Measurements from ENCODE around the gene ZC3H8.
"Not testable (repeated sequence)": the region's sequence is repeated elsewhere in the genome, so short reads cannot be mapped to it uniquely, and the experiment has no call there.

The ZC3H8 gene

DNA sequence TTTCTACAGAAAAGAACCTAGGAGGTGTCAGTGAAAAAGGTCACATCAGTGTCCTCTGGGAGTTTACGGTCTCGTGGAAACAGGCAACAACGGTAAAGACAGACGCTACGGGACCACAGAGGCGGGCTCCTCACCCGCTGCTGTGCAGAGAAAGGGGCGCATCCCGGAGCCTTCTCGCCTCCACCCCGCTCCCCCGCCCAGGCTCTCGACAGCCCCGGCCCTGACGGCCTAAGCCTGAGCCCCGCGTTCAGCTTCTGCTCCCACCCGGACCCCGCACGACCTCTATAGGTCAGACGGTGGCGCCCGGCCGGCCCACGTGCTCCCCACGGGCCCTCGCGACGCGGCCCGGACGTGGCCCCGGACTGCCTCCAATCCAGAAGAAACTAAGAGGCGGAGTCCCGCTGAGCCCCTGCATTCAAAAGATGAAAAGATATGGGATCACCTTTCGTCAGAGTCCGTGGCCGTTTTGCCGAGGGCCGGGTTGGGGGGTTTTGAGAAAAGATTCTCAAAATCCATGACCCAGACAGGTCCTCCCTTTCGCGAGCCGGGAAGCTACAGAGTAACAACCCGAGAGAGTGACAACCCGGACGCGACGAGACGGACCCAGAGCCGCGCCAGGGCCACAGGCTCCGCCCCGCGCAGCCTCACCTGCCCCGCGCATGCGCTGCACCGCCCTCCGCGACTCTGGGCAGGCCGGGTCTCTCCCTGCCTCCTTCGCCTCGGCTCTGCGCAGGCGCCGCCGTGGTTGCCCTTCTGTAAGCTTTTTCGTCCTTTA, at the start of gene ZC3H8:
Gene ZC3H8 (minus strand): TSS at position 577 of the 775 bp plus-strand sequence. CDS start 61 bp downstream, at position 516.
- DNase-seq = peak; percentile 93

DNA sequence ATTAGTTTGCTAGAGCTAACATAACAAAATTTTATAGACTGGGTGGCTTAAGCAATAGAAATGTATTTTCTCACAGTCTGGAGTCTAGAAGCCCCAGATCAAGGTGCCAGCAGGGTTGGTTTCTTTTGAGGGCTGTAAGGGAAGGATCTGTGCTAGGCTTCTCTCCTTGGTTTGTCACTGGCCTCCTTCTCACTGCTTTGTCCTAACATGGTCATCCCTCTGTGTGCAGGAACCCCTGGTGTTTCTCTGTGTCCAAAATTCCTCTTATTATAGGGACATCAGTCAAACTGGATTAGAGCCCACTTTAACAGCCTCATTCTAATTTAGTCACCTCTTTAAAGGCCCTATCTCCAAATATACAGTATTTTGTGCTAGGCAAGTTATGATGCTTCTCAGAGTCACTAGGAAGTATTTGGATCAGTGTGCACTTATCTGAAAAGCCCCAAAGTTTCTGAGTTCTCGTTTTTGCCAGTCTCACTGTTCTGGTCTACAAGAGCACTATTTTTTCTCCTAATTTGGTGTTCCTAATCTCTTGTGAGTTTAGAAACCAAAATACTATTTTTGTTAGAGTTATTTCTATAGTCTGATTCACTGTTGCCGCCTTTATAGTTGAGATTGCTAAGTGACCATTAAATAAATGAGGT, 49.6 kb upstream of the ZC3H8 start:
- no peak for DNase-seq

DNA sequence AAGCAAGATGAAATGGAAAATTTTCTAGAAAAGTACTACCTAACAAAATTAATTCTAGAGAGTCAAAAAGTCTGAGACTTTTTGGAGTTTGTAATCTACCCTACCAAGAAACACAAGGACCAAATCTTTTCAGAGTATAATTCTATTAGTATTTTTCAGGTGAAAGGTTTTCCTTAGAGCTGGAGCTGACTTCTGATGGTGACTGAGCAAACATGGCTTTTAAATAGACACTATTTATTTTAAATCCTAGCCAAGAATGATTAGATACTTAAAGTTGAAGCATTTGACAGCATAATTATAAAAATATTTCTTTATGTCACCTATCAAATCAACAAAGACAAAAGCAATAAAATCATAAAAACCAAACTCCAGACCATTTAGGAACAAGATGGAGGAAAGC, 47.1 kb upstream of the ZC3H8 start:
- DNase-seq = no peak

- no peak for DNase-seq
Measured at GRCh38 chr2:112301171-112301584, 46.3 kb upstream of the ZC3H8 start.

- no peak for DNase-seq
Measured at GRCh38 chr2:112296407-112296806, 41.6 kb upstream of the ZC3H8 start.

- DNase-seq = no peak
Measured at GRCh38 chr2:112295407-112296078, 40.7 kb upstream of the ZC3H8 start.

DNA sequence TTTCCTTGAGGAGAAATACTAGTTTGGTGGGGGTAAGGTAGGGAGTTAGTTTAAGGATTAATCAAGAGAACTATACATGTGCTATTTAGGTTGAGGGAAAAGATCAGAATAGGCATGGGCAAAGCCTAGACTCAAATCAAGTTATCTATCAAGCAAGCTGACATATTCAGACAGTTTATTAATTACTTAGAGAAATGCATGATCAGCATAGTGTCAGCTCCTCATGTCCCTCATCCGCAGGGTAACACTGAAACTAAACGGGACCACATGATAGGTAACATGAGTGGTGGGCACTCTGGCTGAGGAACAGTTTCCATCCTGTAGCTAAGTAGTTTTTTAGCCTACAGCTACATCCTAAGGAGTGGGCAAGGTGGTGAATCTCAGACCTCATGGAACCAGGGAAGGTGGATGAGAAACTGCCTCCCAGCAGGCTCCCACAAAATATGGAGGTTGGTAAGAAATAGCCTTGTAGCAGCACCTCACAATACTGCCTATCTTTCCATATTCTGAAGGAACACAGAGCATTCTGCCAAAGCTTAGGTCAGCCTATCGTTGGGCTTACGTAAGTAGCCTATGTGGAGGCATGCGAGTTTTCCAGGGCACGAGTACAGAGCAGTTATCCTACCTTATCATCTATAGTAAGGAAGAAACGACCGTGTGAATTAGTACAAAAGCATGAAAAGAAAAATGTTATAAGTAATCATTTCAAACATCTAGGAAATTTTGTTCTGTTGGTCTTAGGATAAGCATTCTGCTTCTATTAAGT, 39.0 kb upstream of the ZC3H8 start:
- DNase-seq = no peak

DNA sequence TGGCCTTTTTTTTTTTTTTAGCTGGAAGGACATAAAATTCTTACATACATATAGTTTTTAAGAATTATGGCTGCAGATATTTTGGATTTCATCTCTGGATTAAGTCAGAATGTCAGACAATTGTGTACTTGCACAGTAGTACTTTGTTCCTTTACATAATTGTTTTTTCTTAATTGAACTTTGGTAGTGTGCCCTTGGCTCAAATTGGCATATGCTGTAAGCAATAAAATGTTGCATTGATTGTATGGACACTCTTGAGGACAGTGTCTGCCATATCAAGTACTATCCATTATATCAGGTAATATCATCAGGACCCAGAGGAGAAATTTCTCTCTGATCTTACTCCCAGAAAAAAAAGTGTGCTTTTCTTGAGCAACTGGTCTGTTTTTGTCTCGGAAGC, 35.8 kb upstream of the ZC3H8 start:
- DNase-seq = no peak

GRCh38 chr2:112290088-112290487, 35.2 kb upstream of the ZC3H8 start:
- DNase-seq = no peak

- not testable (repeated sequence) for DNase-seq
Measured at GRCh38 chr2:112283535-112283934, 28.7 kb upstream of the ZC3H8 start.

DNA sequence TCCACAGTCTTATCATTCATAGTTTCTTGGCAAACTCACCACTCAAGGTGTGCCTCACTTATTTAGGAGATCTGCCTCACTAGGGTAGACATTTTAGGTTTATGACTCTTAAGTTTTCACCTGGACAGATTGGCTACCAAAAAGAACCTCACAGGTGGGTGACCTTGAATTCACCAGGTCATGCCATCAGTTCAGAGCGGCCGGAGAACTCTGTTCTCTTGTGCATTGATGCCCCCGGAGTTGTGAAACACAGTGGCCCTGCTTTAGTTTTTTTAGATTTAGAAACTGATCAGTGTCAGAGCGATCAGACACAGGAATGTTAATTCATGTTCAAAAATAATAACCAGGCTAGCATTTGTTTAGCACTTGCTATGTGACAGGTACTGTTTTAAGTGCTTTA, 27.2 kb upstream of the ZC3H8 start:
- not testable (repeated sequence) for DNase-seq

DNA sequence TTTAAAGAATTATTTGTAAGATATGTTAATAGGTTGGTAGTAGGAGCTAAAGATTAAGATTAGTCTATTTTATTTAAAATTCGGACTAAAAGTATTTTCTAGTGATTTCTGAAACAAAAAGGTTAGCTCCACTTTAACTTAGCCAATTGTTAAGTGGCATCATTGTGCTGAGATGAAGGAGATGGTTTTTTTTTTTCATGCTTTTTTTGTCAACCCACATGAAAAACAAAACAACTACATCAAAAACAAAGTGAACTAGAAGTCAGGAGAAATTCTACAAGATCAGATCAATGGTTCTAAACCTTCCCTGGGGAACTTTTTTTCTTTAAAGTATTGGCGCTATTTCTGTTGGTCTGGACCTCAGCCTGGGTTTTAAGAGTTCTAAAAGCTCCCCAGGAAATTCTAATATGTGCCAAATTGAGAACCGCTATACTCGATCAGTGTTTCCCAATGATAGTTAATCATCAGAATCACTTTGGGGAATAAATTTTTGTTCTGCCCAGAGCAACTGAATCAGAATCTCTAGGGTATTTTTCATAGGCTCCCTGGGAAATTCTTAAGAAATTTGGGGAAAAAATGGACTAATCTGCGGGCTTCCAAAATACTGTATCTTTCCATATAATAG, 22.9 kb upstream of the ZC3H8 start:
- DNase-seq = no peak

- DNase-seq = no peak
Measured at GRCh38 chr2:112276954-112277353, 22.1 kb upstream of the ZC3H8 start.

DNA sequence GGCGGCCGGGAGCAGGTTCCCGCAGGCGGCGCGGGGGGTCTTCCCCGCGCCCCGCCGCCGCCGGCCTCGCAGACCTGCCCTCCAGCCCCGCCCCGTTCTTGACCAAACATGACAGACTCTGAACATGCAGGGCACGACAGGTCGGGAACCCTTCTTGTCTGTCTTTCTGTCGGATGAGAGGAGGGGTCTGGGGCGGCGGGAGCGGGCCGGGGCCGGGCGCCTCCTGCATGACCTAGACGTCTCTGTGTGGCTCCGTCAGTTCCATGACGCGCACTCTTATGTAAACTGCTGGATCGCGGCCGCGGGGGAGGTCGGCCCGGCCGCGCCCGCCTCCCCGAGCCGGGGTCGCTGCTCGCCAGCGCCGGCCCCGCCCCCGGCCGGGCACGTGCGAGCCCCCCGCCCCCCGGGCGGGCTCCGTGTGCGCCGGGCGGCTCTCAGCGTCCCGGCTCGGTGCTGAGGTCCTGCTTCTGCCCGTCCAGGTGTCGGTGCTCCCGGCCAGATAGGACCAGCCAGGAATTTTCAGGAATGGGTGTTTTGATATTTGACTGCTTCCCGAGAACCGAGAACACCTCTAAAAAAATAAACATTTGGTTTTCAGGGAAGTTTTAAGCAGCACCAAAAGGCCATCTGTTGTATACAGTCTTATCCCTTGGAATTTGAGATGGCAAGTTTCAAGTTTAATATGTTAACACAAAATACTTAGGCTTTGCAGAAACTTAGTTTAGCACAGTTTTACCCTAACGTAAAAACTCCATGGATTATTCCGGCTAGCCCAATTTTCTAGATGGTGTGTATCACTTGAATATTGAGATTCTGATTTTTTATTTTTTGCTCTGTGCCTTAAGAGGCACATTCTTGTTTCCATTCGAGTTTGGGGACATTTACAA, 21.3 kb upstream of the ZC3H8 start:
- peak; percentile 69 for DNase-seq

DNA sequence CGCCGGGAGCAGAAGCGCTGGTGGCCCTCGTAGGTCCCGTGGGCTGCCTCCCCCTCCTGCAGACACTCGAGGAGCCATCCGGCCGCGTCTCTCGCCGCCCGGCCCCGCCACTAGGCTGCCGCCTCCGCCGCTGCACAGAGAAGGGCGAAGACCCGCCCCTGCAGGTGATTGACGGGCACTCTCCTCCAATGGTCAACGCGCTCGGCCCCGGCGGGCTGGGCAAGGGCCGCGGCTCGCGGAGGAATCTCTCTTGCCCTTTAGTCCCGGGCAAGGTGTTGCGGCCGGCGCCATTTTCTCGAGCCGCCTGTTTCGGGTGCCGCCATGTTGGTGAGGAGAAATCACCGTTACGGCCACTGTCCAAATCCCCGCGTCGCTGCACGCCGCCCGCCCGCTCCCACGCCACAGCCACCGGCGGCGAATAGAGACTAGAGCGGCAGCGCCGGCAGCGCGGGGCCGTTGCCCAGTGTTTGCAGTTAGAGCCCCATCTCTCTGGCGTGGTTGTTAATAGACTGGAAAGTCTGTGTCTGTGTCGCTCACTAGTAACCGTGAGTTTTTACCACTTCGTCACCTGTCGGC, 20.6 kb upstream of the ZC3H8 start, which contains the start of gene ZC3H6:
Gene ZC3H6 (plus strand): TSS at position 287 of the 576 bp plus-strand sequence. CDS start 398 bp downstream, outside the sequence.
- DNase-seq = peak; percentile 100

DNA sequence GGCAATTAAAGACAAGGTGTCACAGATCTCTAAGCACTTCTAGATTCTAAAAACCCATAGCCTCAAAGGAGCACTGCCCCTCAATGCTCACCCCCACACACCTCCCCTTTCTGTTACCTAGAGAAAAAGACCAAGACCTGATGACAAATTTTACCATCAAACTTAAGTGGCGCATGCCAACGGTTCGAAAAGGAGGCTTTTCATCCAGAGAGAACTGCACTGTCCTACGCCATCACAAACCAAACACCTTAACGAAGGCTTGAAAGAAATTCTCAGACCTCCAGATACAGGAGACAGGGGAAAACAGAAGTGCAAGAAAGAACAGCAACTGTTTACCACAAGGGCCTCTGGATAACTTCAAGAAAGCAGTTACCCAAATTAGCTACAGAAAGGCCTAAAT, 18.5 kb upstream of the ZC3H8 start:
- no peak for DNase-seq

DNA sequence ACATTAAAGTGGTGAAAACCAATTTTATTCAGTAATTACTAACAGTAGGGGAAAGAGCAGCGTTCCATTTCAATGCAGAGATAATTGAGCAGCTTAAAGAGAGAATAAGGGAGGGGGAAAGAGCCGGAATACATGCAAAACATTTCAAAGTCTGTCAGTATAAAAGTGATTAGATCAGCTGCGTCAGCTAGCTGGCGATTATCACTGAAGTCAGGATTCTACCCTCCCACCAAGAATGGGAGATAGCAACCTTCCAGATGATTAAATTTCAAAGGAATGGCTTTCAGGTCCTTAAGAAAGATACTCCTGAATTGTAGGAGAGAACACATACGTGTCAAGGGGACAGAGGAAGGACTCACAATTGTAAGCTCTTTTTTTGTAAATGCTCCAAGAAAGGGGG, 17.8 kb upstream of the ZC3H8 start:
- no peak for DNase-seq

DNA sequence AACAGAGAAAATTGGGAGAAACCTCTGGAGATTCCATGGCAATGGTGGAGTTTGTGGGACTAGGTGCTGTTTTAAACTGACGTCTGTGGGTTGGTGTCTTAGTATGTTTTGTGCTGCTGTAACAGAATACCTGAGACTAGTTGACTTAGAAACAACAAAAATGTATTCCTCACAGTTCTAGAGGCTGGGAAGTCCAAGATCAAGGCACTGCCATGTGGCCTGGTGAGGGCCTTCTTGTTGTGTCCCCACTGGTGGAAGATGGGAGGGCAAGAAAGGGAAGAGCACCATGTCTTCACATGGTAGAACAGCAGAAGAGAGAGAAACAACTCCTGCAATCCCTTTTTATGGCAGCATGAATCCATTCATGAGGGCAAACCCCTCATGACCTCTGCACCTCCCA, 13.7 kb upstream of the ZC3H8 start:
- DNase-seq = no peak

GRCh38 chr2:112262876-112263275, 8.0 kb upstream of the ZC3H8 start:
- DNase-seq = no peak

- no peak for DNase-seq
Measured at GRCh38 chr2:112260295-112260625, 5.4 kb upstream of the ZC3H8 start.
